Neural cell (in vitro differentiated cells): ENCODE data around the gene RNASE11. TPM values are rescaled to one million over a fixed set of nuclear protein-coding genes. Genes with fewer than 3 reads are reported as not detected.
"Not testable (repeated sequence)": the region's sequence is repeated elsewhere in the genome, so short reads cannot be mapped to it uniquely, and the experiment has no call there.

Source experiments
- H2AFZ ChIP-seq: fragments of 200-600, 300-800 bp; sonication (generic), shearing (Covaris generic); 2 replicates; pipeline ENCODE4 v1.6.0; 2014; ENCODE audit warnings: low read depth, mild to moderate bottlenecking, antibody characterized with exemption, low read length, moderate library complexity
- H3F3A ChIP-seq: fragments of 200-600 bp; shearing (Covaris generic); 2 replicates; pipeline ENCODE4 v1.6.1; 2016; ENCODE audit warnings: mild to moderate bottlenecking, moderate library complexity, mixed read lengths, antibody characterized with exemption, low read length; ENCODE audit not compliant: insufficient read depth, poor library complexity, severe bottlenecking
- H3K27ac ChIP-seq: fragments of 200-600, 300-800 bp; sonication (generic), shearing (Covaris generic); 2 replicates; pipeline ENCODE4 v1.5.1; 2014; ENCODE audit warnings: mild to moderate bottlenecking, low read length, moderate library complexity
- H3K27me3 ChIP-seq: fragments of 300-800, 200-600 bp; sonication (generic), shearing (Covaris generic); 2 replicates; pipeline ENCODE4 v1.6.0; 2014; ENCODE audit warnings: mild to moderate bottlenecking, low read depth, low read length, moderate library complexity; ENCODE audit not compliant: insufficient read depth
- H3K36me3 ChIP-seq: fragments of 300-800, 200-600 bp; sonication (generic), shearing (Covaris generic); 2 replicates; pipeline ENCODE4 v1.5.1; 2014; ENCODE audit warnings: mild to moderate bottlenecking, antibody characterized with exemption, low read length, moderate library complexity; ENCODE audit not compliant: insufficient read depth
- H3K4me2 ChIP-seq: fragments of 300-800, 200-600 bp; sonication (generic), shearing (Covaris generic); 2 replicates; pipeline ENCODE4 v1.6.0; 2014; ENCODE audit warnings: mild to moderate bottlenecking, low read length
- H3K4me3 ChIP-seq: fragments of 300-800, 200-600 bp; sonication (generic), shearing (Covaris generic); 2 replicates; pipeline ENCODE4 v1.5.1; 2014; ENCODE audit warnings: mild to moderate bottlenecking, low read length, moderate library complexity
- H3K79me2 ChIP-seq: fragments of 200-600 bp; shearing (Covaris generic); replicated peaks from 2 replicates; pipeline ENCODE4 v1.6.0; 2014; ENCODE audit warnings: mild to moderate bottlenecking, low read length, moderate library complexity; ENCODE audit not compliant: insufficient read depth
- H3K9ac ChIP-seq: fragments of 300-800, 200-600 bp; sonication (generic), shearing (Covaris generic); 2 replicates; pipeline ENCODE4 v1.6.1; 2016; ENCODE audit warnings: mild to moderate bottlenecking, low read length, mixed read lengths
- H3K9me2 ChIP-seq: fragments of 200-600 bp; shearing (Covaris generic); 2 replicates; pipeline ENCODE4 v1.6.1; 2016; ENCODE audit warnings: mild to moderate bottlenecking, low read length, mixed read lengths; ENCODE audit not compliant: insufficient read depth
- H3K9me3 ChIP-seq: fragments of 200-600, 300-800 bp; sonication (generic), shearing (Covaris generic); 2 replicates; pipeline ENCODE4 v1.6.1; 2016; ENCODE audit warnings: mild to moderate bottlenecking, mixed run types, low read length, moderate library complexity, mixed read lengths
- H4K20me1 ChIP-seq: fragments of 200-600 bp; shearing (Covaris generic); 2 replicates; pipeline ENCODE4 v1.6.1; 2016; ENCODE audit warnings: mild to moderate bottlenecking, mixed run types; ENCODE audit not compliant: insufficient read depth
- CTCF ChIP-seq: fragments of 450-650 bp; IDR thresholded peaks from 2 replicates; pipeline ENCODE4 v1.5.1; 2014; ENCODE audit warnings: antibody characterized with exemption, mild to moderate bottlenecking, moderate library complexity; ENCODE audit not compliant: poor library complexity, severe bottlenecking
- EP300 ChIP-seq: fragments of 450-650 bp; conservative IDR thresholded peaks from 2 replicates; pipeline ENCODE4 v1.6.1; 2014; ENCODE audit warnings: antibody characterized with exemption, mild to moderate bottlenecking, moderate library complexity; ENCODE audit not compliant: poor library complexity, severe bottlenecking
- EZH2 ChIP-seq: fragments of 200-600, 300-800 bp; shearing (Covaris generic), sonication (generic); IDR thresholded peaks from 2 replicates; pipeline ENCODE4 v1.6.1; 2014; ENCODE audit warnings: antibody characterized with exemption, low read length, borderline replicate concordance, mild to moderate bottlenecking; ENCODE audit not compliant: insufficient read depth, poor library complexity, severe bottlenecking
- MXI1 ChIP-seq: fragments of 450-650 bp; conservative IDR thresholded peaks from 2 replicates; pipeline ENCODE4 v1.6.1; 2014; ENCODE audit warnings: antibody characterized with exemption, mild to moderate bottlenecking; ENCODE audit not compliant: poor library complexity, severe bottlenecking
- POLR2AphosphoS5 ChIP-seq: IDR thresholded peaks from 2 replicates; pipeline ENCODE4 v1.6.1; 2012
- RAD21 ChIP-seq: fragments of 450-650 bp; conservative IDR thresholded peaks from 2 replicates; pipeline ENCODE4 v1.6.1; 2014; ENCODE audit warnings: antibody characterized with exemption, mild to moderate bottlenecking, moderate library complexity
- REST ChIP-seq: IDR thresholded peaks from 2 replicates; pipeline ENCODE4 v1.6.1; 2012; ENCODE audit warnings: borderline replicate concordance
- SMC3 ChIP-seq: fragments of 450-650 bp; conservative IDR thresholded peaks from 2 replicates; pipeline ENCODE4 v1.6.1; 2014; ENCODE audit warnings: antibody characterized with exemption, mild to moderate bottlenecking, moderate library complexity; ENCODE audit not compliant: poor library complexity
- TAF1 ChIP-seq: IDR thresholded peaks from 2 replicates; pipeline ENCODE4 v1.6.1; 2012; ENCODE audit warnings: low read depth
- polyA plus RNA-seq: library from polyadenylated mRNA; depleted of rRNA; stranded (reverse); fragments of >200 nt; gene quantifications from 2 replicates; pipeline ENCODE4 v1.2.3, GENCODE V29; 2014

RNASE11 gene
- polyA plus RNA-seq, 1 donor from 2014 or later, result not detected

- TF ChIP-seq TAF1 (no peak), SMC3 (no peak), POLR2AphosphoS5 (no peak), MXI1 (no peak), REST (no peak), EZH2 (no peak), EP300 (no peak), RAD21 (no peak), CTCF (no peak)
- Histone ChIP-seq H3K79me2 (no peaks in the 10 kb centered on the region), H3K9ac (no peak overlapping the region), H3K9me3 (no peaks in the 10 kb centered on the region), H3K9me2 (no peaks in the 10 kb centered on the region), H3K4me2 (no peak overlapping the region), H3K36me3 (no peaks in the 10 kb centered on the region), H3K4me3 (no peak overlapping the region), H3K27me3 (no peaks in the 10 kb centered on the region), H4K20me1 (no peaks in the 10 kb centered on the region), H2AFZ (no peak overlapping the region), H3K27ac (no peak overlapping the region), H3F3A (no peaks in the 10 kb centered on the region)
These were observed 9.3 kb upstream of the RNASE11 start for GRCh38 chr14:20597108-20597507.

- not testable (repeated sequence) for H3K4me3 ChIP-seq, H2AFZ ChIP-seq, H3K9ac ChIP-seq, H3K4me2 ChIP-seq, H3K9me3 ChIP-seq, H3K27me3 ChIP-seq, H3F3A ChIP-seq, H3K9me2 ChIP-seq, H4K20me1 ChIP-seq, H3K27ac ChIP-seq, H3K36me3 ChIP-seq, H3K79me2 ChIP-seq
These were observed 7.9 kb upstream of the RNASE11 start for GRCh38 chr14:20595726-20596125.

- H3K79me2 ChIP-seq, result no peaks in the 10 kb centered on the region
- H3K9me3 ChIP-seq, result no peaks in the 10 kb centered on the region
- no peak overlapping the region for H3K27ac ChIP-seq
- TF ChIP-seq POLR2AphosphoS5 (no peak), SMC3 (no peak), REST (no peak), CTCF (no peak), EP300 (no peak), RAD21 (no peak), EZH2 (no peak), MXI1 (no peak), TAF1 (no peak)
- H3K4me2 ChIP-seq, result no peak overlapping the region
- H2AFZ ChIP-seq, result no peak overlapping the region
- H3K4me3 ChIP-seq, result no peak overlapping the region
- H3F3A ChIP-seq, result no peaks in the 10 kb centered on the region
- no peak overlapping the region for H3K9ac ChIP-seq
- H3K9me2 ChIP-seq, result no peaks in the 10 kb centered on the region
- no peaks in the 10 kb centered on the region for H3K27me3 ChIP-seq
- no peaks in the 10 kb centered on the region for H3K36me3 ChIP-seq
- no peaks in the 10 kb centered on the region for H4K20me1 ChIP-seq
These were observed 4.8 kb upstream of the RNASE11 start for GRCh38 chr14:20592574-20592973.
